KOPT-K1 (cell line): ENCODE data around the gene R3HCC1L.

Experiments used
- H3K27ac ChIP-seq: fragments of 200-600 bp; sonication (generic); 2 replicates; pipeline ENCODE4 v1.5.1; 2016; ENCODE audit warnings: antibody characterized with exemption, mild to moderate bottlenecking, low read depth, low read length; ENCODE audit not compliant: poor library complexity, severe bottlenecking
- H3K36me3 ChIP-seq: fragments of 200-600 bp; sonication (generic); 2 replicates; pipeline ENCODE4 v1.5.1; 2017; ENCODE audit warnings: antibody characterized with exemption, mild to moderate bottlenecking, low read length, moderate library complexity; ENCODE audit not compliant: insufficient read depth
- H3K9me3 ChIP-seq: fragments of 200-600 bp; sonication (generic); 2 replicates; pipeline ENCODE4 v1.5.1; 2017; ENCODE audit warnings: antibody characterized with exemption, low read length, mild to moderate bottlenecking; ENCODE audit not compliant: insufficient read depth, poor library complexity, severe bottlenecking

R3HCC1L gene

GRCh38 chr10:98134431-98135221, at the start of gene R3HCC1L:
Gene R3HCC1L (plus strand): TSS chr10:98134657. CDS start chr10:98208115, 73,458 bp downstream.
- peaks cover 12% of the 10 kb centered on the region for H3K9me3 ChIP-seq
- H3K36me3 ChIP-seq = no peaks in the 10 kb centered on the region
- peak within 1 kb of the TSS; percentile 95 for H3K27ac ChIP-seq

DNA sequence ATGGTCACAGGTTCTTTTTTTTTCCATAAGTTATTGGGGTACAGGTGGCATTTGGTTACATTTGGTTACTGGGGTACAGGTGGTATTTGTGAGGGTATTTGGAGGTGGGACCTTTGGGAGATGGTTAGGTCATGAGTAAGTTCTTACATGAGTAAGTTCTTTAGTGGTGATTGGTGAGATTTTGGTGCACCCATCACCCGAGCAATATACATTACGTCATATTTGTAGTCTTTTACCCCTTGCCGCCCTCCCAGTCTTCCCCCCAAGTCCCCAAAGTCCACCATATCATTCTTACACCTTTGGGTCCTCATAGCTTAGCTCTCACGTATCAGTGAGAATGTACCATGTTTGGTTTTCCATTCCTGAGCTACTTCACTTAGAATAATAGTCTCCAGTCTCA, 49.2 kb upstream of the R3HCC1L start:
- Histone ChIP-seq H3K27ac (no peak overlapping the region), H3K36me3 (no peaks in the 10 kb centered on the region), H3K9me3 (no peaks in the 10 kb centered on the region)

DNA sequence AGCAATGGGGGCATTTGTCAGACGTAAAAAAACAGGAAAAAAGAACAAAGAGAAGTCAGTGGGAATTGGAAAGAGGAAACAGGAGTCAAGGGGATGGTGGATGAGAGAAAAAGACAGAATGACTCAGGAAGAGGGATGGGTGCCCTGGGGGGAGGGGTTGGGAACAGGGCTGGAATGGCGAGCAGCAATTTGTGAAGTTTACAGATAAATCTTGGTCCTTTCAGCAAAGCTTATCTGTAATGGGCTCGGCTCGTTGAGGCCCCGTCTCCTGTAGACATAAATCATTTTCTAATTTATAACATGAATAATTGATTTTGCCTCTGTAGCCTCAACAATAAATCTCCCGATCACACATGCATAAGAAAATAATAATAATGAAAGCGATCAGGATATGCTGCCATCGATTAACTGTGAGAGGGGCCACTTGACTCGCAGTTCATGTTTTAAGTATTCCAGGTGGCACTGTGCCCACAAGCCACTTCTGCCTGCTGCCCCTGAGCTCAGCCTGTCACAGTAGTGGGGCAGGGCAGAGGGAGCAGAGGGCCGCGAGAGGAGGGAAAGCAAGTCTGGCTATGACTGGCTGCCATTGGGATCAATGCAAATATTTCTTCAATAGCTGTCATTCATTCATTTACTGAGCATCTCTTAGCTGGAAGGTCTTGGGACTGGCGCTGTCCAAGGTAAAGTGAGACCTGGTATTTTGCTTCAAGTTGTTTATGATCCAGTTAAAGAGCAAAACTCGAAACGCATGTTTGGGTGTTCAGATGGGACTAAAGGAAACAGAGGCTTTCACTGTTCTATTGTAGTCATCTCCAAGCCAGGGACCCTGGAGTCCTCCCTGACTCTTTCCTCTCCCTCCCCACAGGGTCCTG, 47.4 kb upstream of the R3HCC1L start:
- H3K9me3 ChIP-seq = no peaks in the 10 kb centered on the region
- no peak overlapping the region for H3K27ac ChIP-seq
- no peaks in the 10 kb centered on the region for H3K36me3 ChIP-seq

GRCh38 chr10:98088186-98088971, 46.1 kb upstream of the R3HCC1L start:
- Histone ChIP-seq H3K36me3 (no peaks in the 10 kb centered on the region), H3K27ac (no peak overlapping the region), H3K9me3 (no peaks in the 10 kb centered on the region)

GRCh38 chr10:98090822-98091221, 43.6 kb upstream of the R3HCC1L start:
- Histone ChIP-seq H3K27ac (no peak overlapping the region), H3K9me3 (no peaks in the 10 kb centered on the region), H3K36me3 (no peaks in the 10 kb centered on the region)

GRCh38 chr10:98096316-98096715, 38.1 kb upstream of the R3HCC1L start:
- Histone ChIP-seq H3K9me3 (no peaks in the 10 kb centered on the region), H3K36me3 (no peaks in the 10 kb centered on the region), H3K27ac (no peak overlapping the region)

DNA sequence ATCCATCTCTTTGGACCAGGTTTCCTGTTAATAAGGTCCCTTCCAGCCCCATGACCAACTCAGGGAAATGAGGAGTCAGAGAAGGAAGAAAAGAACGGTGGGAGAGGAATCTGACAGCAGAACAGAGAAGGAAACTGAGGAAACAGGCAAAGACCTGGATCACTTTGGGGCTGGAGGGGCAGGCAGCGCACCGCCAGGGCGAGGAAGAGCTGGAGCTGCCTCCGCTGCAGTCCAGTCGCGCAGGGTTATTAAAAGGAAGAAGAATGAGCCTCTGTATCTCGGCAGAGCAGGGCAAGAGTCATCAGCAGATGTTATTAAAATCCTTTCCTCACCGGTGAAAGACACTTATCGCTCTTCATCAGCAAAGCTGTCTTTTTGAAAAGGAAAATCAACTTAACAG, 37.7 kb upstream of the R3HCC1L start:
- H3K27ac ChIP-seq = no peak overlapping the region
- H3K36me3 ChIP-seq = no peaks in the 10 kb centered on the region
- H3K9me3 ChIP-seq = no peaks in the 10 kb centered on the region

GRCh38 chr10:98097175-98097574, 37.3 kb upstream of the R3HCC1L start:
- H3K36me3 ChIP-seq = no peaks in the 10 kb centered on the region
- no peak overlapping the region for H3K27ac ChIP-seq

GRCh38 chr10:98097616-98098015, 36.8 kb upstream of the R3HCC1L start:
- Histone ChIP-seq H3K27ac (no peak overlapping the region), H3K36me3 (no peaks in the 10 kb centered on the region), H3K9me3 (peaks cover 4% of the 10 kb centered on the region)

More at GRCh38 chr10:98097175-98097574, 37.3 kb upstream of the R3HCC1L start:
- H3K9me3 ChIP-seq = peaks cover 4% of the 10 kb centered on the region

DNA sequence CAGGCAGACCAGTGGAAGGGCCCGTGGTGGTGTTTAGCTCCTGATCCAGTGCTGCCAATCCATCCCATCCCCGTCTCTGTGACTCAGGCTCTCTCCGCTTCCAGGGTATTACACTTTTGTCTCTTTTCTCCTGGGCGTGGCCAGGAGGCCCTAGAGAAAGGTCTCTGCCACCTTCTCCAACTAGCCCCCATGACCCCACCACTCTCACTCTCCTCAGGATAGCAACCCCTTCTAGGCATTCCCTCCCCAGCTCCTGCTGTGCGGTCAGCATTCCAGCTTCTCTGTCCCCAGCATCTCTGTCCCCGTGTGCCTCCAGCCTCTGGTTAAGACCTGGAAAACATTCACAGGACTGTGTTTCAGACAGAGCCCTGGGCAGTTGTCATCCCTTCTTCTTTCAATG, 36.2 kb upstream of the R3HCC1L start:
- Histone ChIP-seq H3K27ac (no peak overlapping the region), H3K9me3 (peaks cover 4% of the 10 kb centered on the region), H3K36me3 (no peaks in the 10 kb centered on the region)

DNA sequence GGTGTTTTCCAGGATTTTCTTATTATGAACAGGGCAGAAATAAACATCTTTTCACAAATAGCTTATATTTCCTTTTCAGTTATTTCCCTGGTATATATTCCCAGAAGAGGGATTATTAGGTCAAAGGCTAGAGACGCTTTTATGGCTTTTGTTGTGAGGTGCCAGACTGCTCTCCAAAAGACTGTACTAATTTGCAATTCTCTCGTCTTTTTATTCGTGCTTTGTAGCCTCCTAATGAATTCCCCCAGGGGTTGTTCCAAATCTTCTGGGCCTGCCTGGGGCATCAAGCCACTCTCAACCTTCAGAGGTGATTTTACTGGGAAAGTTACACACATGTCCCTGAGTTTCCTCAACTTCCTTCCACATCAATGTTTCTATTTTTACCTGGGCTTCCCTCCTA, 34.0 kb upstream of the R3HCC1L start:
- Histone ChIP-seq H3K27ac (no peak overlapping the region), H3K9me3 (peaks cover 4% of the 10 kb centered on the region), H3K36me3 (no peaks in the 10 kb centered on the region)

DNA sequence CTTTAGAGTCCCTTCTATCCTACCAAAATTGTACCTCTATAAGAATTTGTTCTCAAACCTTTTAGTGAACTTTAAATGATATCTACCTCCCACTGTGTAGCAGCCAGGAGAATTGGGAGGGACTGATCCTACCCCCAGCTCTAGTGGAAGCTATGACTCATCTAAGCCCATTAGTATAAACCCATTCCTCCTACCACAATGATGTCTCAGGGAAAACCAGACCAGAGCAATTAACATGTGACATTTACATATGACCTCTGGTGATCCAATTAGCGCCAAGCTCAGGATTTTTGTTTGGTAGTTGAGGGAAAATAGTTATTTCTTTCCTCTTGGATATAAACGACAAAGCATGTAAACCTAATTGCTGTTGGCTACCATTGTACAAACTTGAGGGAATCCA, 33.1 kb upstream of the R3HCC1L start:
- peaks cover 4% of the 10 kb centered on the region for H3K9me3 ChIP-seq
- H3K27ac ChIP-seq = no peak overlapping the region
- no peaks in the 10 kb centered on the region for H3K36me3 ChIP-seq

- Histone ChIP-seq H3K9me3 (peaks cover 4% of the 10 kb centered on the region), H3K36me3 (no peaks in the 10 kb centered on the region), H3K27ac (no peak overlapping the region)
These were observed 30.3 kb upstream of the R3HCC1L start for GRCh38 chr10:98104125-98104524.

GRCh38 chr10:98106531-98106930, 27.9 kb upstream of the R3HCC1L start:
- Histone ChIP-seq H3K9me3 (peaks cover 4% of the 10 kb centered on the region), H3K36me3 (no peaks in the 10 kb centered on the region), H3K27ac (no peak overlapping the region)
